ENCODE measurements around the gene CTSW.
"Not testable (repeated sequence)": the region's sequence is repeated elsewhere in the genome, so short reads cannot be mapped to it uniquely, and the experiment has no call there.

DNA sequence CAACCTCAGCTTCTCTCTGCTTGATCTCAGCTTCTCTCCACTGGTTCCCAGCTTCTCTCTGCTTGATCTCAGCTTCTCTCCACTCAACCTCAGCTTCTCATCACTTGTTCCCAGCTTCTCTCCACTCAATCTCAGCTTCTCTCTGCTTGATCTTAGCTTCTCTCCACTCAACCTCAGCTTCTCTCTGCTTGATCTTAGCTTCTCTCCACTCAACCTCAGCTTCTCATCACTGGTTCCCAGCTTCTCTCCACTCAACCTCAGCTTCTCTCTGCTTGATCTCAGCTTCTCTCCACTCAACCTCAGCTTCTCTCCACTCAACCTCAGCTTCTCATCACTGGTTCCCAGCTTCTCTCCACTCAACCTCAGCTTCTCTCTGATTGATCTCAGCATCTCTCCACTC lies 47.4 kb upstream of the CTSW start:
- TF ChIP-seq, protein P1, sequence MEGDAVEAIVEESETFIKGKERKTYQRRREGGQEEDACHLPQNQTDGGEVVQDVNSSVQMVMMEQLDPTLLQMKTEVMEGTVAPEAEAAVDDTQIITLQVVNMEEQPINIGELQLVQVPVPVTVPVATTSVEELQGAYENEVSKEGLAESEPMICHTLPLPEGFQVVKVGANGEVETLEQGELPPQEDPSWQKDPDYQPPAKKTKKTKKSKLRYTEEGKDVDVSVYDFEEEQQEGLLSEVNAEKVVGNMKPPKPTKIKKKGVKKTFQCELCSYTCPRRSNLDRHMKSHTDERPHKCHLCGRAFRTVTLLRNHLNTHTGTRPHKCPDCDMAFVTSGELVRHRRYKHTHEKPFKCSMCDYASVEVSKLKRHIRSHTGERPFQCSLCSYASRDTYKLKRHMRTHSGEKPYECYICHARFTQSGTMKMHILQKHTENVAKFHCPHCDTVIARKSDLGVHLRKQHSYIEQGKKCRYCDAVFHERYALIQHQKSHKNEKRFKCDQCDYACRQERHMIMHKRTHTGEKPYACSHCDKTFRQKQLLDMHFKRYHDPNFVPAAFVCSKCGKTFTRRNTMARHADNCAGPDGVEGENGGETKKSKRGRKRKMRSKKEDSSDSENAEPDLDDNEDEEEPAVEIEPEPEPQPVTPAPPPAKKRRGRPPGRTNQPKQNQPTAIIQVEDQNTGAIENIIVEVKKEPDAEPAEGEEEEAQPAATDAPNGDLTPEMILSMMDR (IDR thresholded peaks at IDR 0.05; ENCODE audit: poor library complexity, severe bottlenecking), result not testable (repeated sequence)
- not testable (repeated sequence) for TF ChIP-seq EP300 (conservative IDR thresholded peaks at IDR 0.05; ENCODE audit: poor library complexity, severe bottlenecking); MXI1 (conservative IDR thresholded peaks at IDR 0.05; ENCODE audit: poor library complexity, severe bottlenecking); RAD21 (conservative IDR thresholded peaks at IDR 0.05); POLR2AphosphoS5 (IDR thresholded peaks at IDR 0.05); TAF1 (IDR thresholded peaks at IDR 0.05; ENCODE audit: low read depth)
- TF ChIP-seq, protein P2, sequence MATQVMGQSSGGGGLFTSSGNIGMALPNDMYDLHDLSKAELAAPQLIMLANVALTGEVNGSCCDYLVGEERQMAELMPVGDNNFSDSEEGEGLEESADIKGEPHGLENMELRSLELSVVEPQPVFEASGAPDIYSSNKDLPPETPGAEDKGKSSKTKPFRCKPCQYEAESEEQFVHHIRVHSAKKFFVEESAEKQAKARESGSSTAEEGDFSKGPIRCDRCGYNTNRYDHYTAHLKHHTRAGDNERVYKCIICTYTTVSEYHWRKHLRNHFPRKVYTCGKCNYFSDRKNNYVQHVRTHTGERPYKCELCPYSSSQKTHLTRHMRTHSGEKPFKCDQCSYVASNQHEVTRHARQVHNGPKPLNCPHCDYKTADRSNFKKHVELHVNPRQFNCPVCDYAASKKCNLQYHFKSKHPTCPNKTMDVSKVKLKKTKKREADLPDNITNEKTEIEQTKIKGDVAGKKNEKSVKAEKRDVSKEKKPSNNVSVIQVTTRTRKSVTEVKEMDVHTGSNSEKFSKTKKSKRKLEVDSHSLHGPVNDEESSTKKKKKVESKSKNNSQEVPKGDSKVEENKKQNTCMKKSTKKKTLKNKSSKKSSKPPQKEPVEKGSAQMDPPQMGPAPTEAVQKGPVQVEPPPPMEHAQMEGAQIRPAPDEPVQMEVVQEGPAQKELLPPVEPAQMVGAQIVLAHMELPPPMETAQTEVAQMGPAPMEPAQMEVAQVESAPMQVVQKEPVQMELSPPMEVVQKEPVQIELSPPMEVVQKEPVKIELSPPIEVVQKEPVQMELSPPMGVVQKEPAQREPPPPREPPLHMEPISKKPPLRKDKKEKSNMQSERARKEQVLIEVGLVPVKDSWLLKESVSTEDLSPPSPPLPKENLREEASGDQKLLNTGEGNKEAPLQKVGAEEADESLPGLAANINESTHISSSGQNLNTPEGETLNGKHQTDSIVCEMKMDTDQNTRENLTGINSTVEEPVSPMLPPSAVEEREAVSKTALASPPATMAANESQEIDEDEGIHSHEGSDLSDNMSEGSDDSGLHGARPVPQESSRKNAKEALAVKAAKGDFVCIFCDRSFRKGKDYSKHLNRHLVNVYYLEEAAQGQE (IDR thresholded peaks at IDR 0.05; ENCODE audit: borderline replicate concordance), result not testable (repeated sequence)

Measured in neural cell (in vitro differentiated cells).